Measurements from ENCODE around the gene TASL. TPM values are rescaled to one million over a fixed set of nuclear protein-coding genes. Genes with fewer than 3 reads are reported as not detected.
"Not testable (repeated sequence)": the region's sequence is repeated elsewhere in the genome, so short reads cannot be mapped to it uniquely, and the experiment has no call there.

Gene TASL
- total RNA-seq, 2 experiments from 2014 or later, result 4.2 to 4.3 TPM

- H3K4me1 Mint-ChIP-seq, result peaks cover 14% of the 10 kb centered on the region
- POLR2A ChIA-PET, result no interaction called here
- H3K36me3 Mint-ChIP-seq (ENCODE audit: low read depth), result peaks cover 21% of the 10 kb centered on the region
- H3K27me3 Mint-ChIP-seq, result no peaks in the 10 kb centered on the region
- CTCF ChIA-PET, result no interaction called here
- peaks cover under 1% of the 10 kb centered on the region for H3K9me3 Mint-ChIP-seq
- H3K27ac Mint-ChIP-seq, result no peak overlapping the region
- DNase-seq, result no peak
- no peak overlapping the region for H3K4me3 Mint-ChIP-seq
Measured at GRCh38 chrX:30568136-30568535, 9.4 kb downstream of the TASL start.

GRCh38 chrX:30563070-30563469 lies 14.5 kb downstream of the TASL start:
- H3K27ac Mint-ChIP-seq, H3K4me1 Mint-ChIP-seq, H3K9me3 Mint-ChIP-seq, POLR2A ChIA-PET, H3K27me3 Mint-ChIP-seq, CTCF ChIA-PET, H3K4me3 Mint-ChIP-seq, DNase-seq: not testable (repeated sequence)
- H3K36me3 Mint-ChIP-seq (ENCODE audit: low read depth), result peaks cover 43% of the 10 kb centered on the region

GRCh38 chrX:30561191-30561590 lies 16.4 kb downstream of the TASL start:
- H3K4me3 Mint-ChIP-seq, result no peak overlapping the region
- ChIA-PET POLR2A (no interaction called here), CTCF (interaction anchor here (1.9 kb wide), 1 partner anchor 9 kb away, joined by 5 read pairs; no protein-coding TSS in a partner anchor)
- no peak for DNase-seq
- H3K4me1 Mint-ChIP-seq, result no peaks in the 10 kb centered on the region
- peaks cover 43% of the 10 kb centered on the region for H3K36me3 Mint-ChIP-seq (ENCODE audit: low read depth)
- no peak overlapping the region for H3K27ac Mint-ChIP-seq
- no peaks in the 10 kb centered on the region for H3K27me3 Mint-ChIP-seq
- H3K9me3 Mint-ChIP-seq, result peaks cover 2% of the 10 kb centered on the region

GRCh38 chrX:30538271-30538670 lies 39.3 kb downstream of the TASL start:
- CTCF ChIA-PET, result no interaction called here
- no peak overlapping the region for H3K4me3 Mint-ChIP-seq
- H3K27ac Mint-ChIP-seq, result no peak overlapping the region
- no peak for DNase-seq
- H3K4me1 Mint-ChIP-seq, result no peaks in the 10 kb centered on the region
- no peaks in the 10 kb centered on the region for H3K27me3 Mint-ChIP-seq
- no peaks in the 10 kb centered on the region for H3K36me3 Mint-ChIP-seq (ENCODE audit: low read depth)
- no peaks in the 10 kb centered on the region for H3K9me3 Mint-ChIP-seq
- POLR2A ChIA-PET, result no interaction called here

GRCh38 chrX:30533835-30534234 lies 43.7 kb downstream of the TASL start:
- H3K4me1 Mint-ChIP-seq, result no peaks in the 10 kb centered on the region

GRCh38 chrX:30533266-30533665 lies 44.3 kb downstream of the TASL start:
- CTCF ChIA-PET, result no interaction called here
- POLR2A ChIA-PET, result no interaction called here
- no peaks in the 10 kb centered on the region for H3K4me1 Mint-ChIP-seq
- no peaks in the 10 kb centered on the region for H3K9me3 Mint-ChIP-seq
- H3K36me3 Mint-ChIP-seq (ENCODE audit: low read depth), result no peaks in the 10 kb centered on the region
- no peaks in the 10 kb centered on the region for H3K27me3 Mint-ChIP-seq
- no peak overlapping the region for H3K4me3 Mint-ChIP-seq
- no peak overlapping the region for H3K27ac Mint-ChIP-seq
- no peak for DNase-seq

More at GRCh38 chrX:30533835-30534234, 43.7 kb downstream of the TASL start:
- POLR2A ChIA-PET, result no interaction called here
- CTCF ChIA-PET, result no interaction called here
- no peaks in the 10 kb centered on the region for H3K27me3 Mint-ChIP-seq
- H3K27ac Mint-ChIP-seq, result no peak overlapping the region
- no peak for DNase-seq
- no peaks in the 10 kb centered on the region for H3K36me3 Mint-ChIP-seq (ENCODE audit: low read depth)
- no peak overlapping the region for H3K4me3 Mint-ChIP-seq
- no peaks in the 10 kb centered on the region for H3K9me3 Mint-ChIP-seq

GRCh38 chrX:30530606-30531005 lies 47.0 kb downstream of the TASL start:
- H3K9me3 Mint-ChIP-seq, result no peaks in the 10 kb centered on the region
- H3K27ac Mint-ChIP-seq, result no peak overlapping the region
- ChIA-PET CTCF (no interaction called here), POLR2A (no interaction called here)
- no peak for DNase-seq
- H3K4me3 Mint-ChIP-seq, result no peak overlapping the region
- no peaks in the 10 kb centered on the region for H3K27me3 Mint-ChIP-seq
- H3K4me1 Mint-ChIP-seq, result no peaks in the 10 kb centered on the region
- no peaks in the 10 kb centered on the region for H3K36me3 Mint-ChIP-seq (ENCODE audit: low read depth)

- POLR2A ChIA-PET, result no interaction called here
- no peak for DNase-seq
- CTCF ChIA-PET, result no interaction called here
- Mint-ChIP-seq H3K4me1 (no peaks in the 10 kb centered on the region), H3K27me3 (no peaks in the 10 kb centered on the region), H3K36me3 (ENCODE audit: low read depth) (no peaks in the 10 kb centered on the region), H3K9me3 (no peaks in the 10 kb centered on the region), H3K27ac (no peak overlapping the region), H3K4me3 (no peak overlapping the region)
Measured at GRCh38 chrX:30525732-30526131, 51.8 kb downstream of the TASL start.

GRCh38 chrX:30521440-30522182 lies 56.0 kb downstream of the TASL start:
- Mint-ChIP-seq H3K9me3 (no peaks in the 10 kb centered on the region), H3K4me1 (no peaks in the 10 kb centered on the region), H3K27ac (no peak overlapping the region), H3K4me3 (no peak overlapping the region), H3K27me3 (no peaks in the 10 kb centered on the region), H3K36me3 (ENCODE audit: low read depth) (no peaks in the 10 kb centered on the region)
- ChIA-PET POLR2A (no interaction called here), CTCF (no interaction called here)
- DNase-seq, result no peak

GRCh38 chrX:30513284-30513683 lies 64.3 kb downstream of the TASL start:
- H3K4me1 Mint-ChIP-seq, result no peaks in the 10 kb centered on the region
- no peaks in the 10 kb centered on the region for H3K36me3 Mint-ChIP-seq (ENCODE audit: low read depth)
- no peak for DNase-seq
- no peak overlapping the region for H3K27ac Mint-ChIP-seq
- H3K9me3 Mint-ChIP-seq, result no peaks in the 10 kb centered on the region
- CTCF ChIA-PET, result interaction anchor here (0.6 to 1.0 kb wide), 2 partner anchors 9 to 18 kb away, joined by 3 to 4 read pairs; no protein-coding TSS in a partner anchor
- H3K4me3 Mint-ChIP-seq, result no peak overlapping the region
- no peaks in the 10 kb centered on the region for H3K27me3 Mint-ChIP-seq
- POLR2A ChIA-PET, result no interaction called here

Other genes with a start within 250 kb of the TASL start
- gene GK, start 75.7 kb upstream of the TASL start, total RNA-seq, result 10 to 100 TPM; 34.2 to 37.5 TPM